KMS-11 (cell line): ENCODE results near the gene ZNF618.

Experiments used
- H2AFZ ChIP-seq: fragments of 200-600 bp; sonication (generic); 2 replicates; pipeline ENCODE4 v1.6.1; 2016; ENCODE audit warnings: antibody characterized with exemption, mixed run types, low read depth
- H3K27ac ChIP-seq: fragments of 200-600 bp; sonication (generic); 2 replicates; pipeline ENCODE4 v1.6.1; 2016; ENCODE audit warnings: mild to moderate bottlenecking, mixed run types
- H3K27me3 ChIP-seq: fragments of 200-600 bp; sonication (generic); 2 replicates; pipeline ENCODE4 v1.6.1; 2017; ENCODE audit warnings: mild to moderate bottlenecking, low read depth, mixed run types, moderate library complexity; ENCODE audit not compliant: insufficient read depth
- H3K36me3 ChIP-seq: fragments of 200-600 bp; sonication (generic); 2 replicates; pipeline ENCODE4 v1.6.1; 2017; ENCODE audit warnings: mild to moderate bottlenecking, mixed run types; ENCODE audit not compliant: insufficient read depth
- H3K4me1 ChIP-seq: fragments of 200-600 bp; sonication (generic); 2 replicates; pipeline ENCODE4 v1.6.1; 2016; ENCODE audit warnings: mild to moderate bottlenecking, low read depth, mixed run types; ENCODE audit not compliant: poor library complexity, severe bottlenecking
- H3K4me2 ChIP-seq: fragments of 200-600 bp; sonication (generic); 2 replicates; pipeline ENCODE4 v1.7.0; 2016; ENCODE audit warnings: mild to moderate bottlenecking, mixed run types
- H3K4me3 ChIP-seq: fragments of 200-600 bp; sonication (generic); IDR thresholded peaks from 2 replicates; pipeline ENCODE4 v1.6.1; 2017; ENCODE audit warnings: low read depth, low read length, mixed read lengths; ENCODE audit not compliant: insufficient read depth
- H3K79me2 ChIP-seq: fragments of 200-600 bp; sonication (generic); 2 replicates; pipeline ENCODE4 v1.6.1; 2016; ENCODE audit warnings: low read depth, mixed run types; ENCODE audit not compliant: insufficient read depth
- H3K9ac ChIP-seq: fragments of 200-600 bp; sonication (generic); 2 replicates; pipeline ENCODE4 v1.6.1; 2016; ENCODE audit warnings: mild to moderate bottlenecking, mixed run types
- H4K20me1 ChIP-seq: fragments of 200-600 bp; sonication (generic); 2 replicates; pipeline ENCODE4 v1.6.1; 2016; ENCODE audit warnings: mild to moderate bottlenecking, mixed run types; ENCODE audit not compliant: insufficient read depth
- TF ChIP-seq, protein P1 (sequence below): fragments of 200-600 bp; sonication (generic); conservative IDR thresholded peaks from 2 replicates; pipeline ENCODE4 v1.6.1; 2017; ENCODE audit warnings: low read depth, mild to moderate bottlenecking, antibody characterized with exemption, low read length, moderate library complexity, mixed read lengths

The ZNF618 gene

DNA sequence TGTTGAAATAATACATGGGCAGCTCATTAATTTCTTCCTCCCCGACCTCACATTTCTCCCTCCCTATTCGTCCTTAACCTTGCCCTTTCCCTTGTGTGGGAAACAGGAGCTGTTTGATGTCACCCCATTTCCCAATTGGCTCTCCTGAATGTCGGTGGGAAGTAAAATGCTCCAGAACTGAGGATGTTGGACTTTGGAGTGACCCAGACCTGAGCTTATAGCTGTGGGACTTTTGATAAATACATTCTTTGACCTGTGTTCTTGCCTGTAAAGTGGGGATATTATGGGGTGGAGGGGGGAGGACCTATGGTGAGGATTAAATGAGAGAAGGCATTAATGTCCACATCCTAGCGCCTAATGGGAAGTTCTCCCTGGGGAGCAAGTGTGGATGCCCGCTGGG is 91.3 kb downstream of the ZNF618 start:
- Histone ChIP-seq H3K27ac (no peak overlapping the region), H3K4me2 (no peak overlapping the region), H3K9ac (no peak overlapping the region), H3K4me3 (no peak overlapping the region), H3K36me3 (no peaks in the 10 kb centered on the region), H2AFZ (no peak overlapping the region), H3K79me2 (no peaks in the 10 kb centered on the region), H3K27me3 (no peaks in the 10 kb centered on the region), H3K4me1 (no peaks in the 10 kb centered on the region), H4K20me1 (no peaks in the 10 kb centered on the region)
- TF ChIP-seq, protein P1, sequence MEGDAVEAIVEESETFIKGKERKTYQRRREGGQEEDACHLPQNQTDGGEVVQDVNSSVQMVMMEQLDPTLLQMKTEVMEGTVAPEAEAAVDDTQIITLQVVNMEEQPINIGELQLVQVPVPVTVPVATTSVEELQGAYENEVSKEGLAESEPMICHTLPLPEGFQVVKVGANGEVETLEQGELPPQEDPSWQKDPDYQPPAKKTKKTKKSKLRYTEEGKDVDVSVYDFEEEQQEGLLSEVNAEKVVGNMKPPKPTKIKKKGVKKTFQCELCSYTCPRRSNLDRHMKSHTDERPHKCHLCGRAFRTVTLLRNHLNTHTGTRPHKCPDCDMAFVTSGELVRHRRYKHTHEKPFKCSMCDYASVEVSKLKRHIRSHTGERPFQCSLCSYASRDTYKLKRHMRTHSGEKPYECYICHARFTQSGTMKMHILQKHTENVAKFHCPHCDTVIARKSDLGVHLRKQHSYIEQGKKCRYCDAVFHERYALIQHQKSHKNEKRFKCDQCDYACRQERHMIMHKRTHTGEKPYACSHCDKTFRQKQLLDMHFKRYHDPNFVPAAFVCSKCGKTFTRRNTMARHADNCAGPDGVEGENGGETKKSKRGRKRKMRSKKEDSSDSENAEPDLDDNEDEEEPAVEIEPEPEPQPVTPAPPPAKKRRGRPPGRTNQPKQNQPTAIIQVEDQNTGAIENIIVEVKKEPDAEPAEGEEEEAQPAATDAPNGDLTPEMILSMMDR = no peak

DNA sequence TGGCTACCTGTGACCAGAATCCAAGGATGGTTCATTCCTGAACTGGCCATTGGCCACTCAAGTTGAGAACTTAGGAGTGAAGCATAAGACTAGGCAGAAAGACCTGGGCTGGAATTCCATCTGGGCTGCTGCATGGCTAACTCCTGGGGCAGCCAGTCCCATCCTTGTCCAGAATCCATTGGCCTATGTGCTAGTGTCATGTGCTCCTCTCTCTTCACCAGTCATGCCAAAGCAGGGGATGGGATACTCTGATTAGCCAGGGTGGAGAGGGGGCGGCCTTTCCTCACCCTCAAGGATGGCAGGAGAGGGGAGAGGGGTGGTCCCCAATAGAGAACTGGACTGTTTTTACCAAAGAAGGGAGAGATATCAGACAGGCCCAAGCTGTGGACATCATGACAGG is 93.2 kb downstream of the ZNF618 start:
- Histone ChIP-seq H4K20me1 (no peaks in the 10 kb centered on the region), H3K4me2 (no peak overlapping the region), H3K27me3 (no peaks in the 10 kb centered on the region), H3K9ac (no peak overlapping the region), H3K79me2 (no peaks in the 10 kb centered on the region), H3K4me1 (no peaks in the 10 kb centered on the region), H2AFZ (no peak overlapping the region), H3K27ac (no peak overlapping the region), H3K4me3 (no peak overlapping the region), H3K36me3 (no peaks in the 10 kb centered on the region)
- TF ChIP-seq, protein P1 = no peak

DNA sequence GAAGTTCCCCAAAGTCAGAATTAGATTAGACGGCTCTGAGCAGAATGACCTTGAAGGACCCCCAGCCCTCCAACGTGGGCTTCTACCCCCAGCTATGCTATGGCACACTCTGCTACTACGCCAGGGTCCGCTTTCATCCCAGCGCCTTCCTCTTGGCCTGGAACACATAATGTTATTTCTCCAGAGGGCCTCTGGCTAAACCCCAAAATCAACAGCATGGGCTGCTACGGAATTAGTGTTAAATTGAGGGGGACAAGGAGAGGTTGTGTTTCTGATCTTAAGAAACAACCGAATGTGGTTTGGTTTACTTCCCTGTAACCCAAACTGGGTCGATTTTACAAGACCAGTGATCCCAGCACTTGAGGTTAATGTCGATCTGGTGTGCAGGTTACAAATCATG is 97.1 kb downstream of the ZNF618 start:
- Histone ChIP-seq H3K27me3 (no peaks in the 10 kb centered on the region), H3K9ac (no peak overlapping the region), H3K27ac (no peak overlapping the region), H3K4me3 (no peak overlapping the region), H3K4me1 (no peaks in the 10 kb centered on the region), H2AFZ (no peak overlapping the region), H4K20me1 (no peaks in the 10 kb centered on the region), H3K79me2 (no peaks in the 10 kb centered on the region), H3K36me3 (no peaks in the 10 kb centered on the region), H3K4me2 (no peak overlapping the region)
- TF ChIP-seq, protein P1 = no peak

DNA sequence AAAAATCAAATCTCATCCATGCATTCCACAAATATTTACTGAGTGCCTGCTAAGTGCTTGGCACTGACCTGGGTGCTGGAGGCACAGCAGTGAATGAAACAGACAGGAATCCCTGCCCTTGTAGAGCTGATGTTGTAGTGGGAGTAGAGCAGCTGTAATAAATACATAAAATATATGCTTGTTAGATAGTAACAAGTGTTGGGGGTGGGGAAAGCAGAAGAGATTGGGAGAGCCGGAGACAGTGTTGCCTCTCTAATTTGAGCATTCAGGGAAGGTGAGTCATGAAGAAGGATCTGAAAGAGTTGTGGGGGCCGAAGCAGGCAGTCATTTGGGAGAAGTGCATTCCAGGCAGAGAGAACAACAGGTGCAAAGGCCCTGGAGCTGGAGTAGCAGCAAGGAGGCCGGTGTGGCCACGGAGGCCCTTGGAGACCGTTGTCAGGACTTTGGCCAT is 97.9 kb downstream of the ZNF618 start:
- no peak overlapping the region for H3K4me3 ChIP-seq
- H3K9ac ChIP-seq = no peak overlapping the region
- TF ChIP-seq, protein P1 = no peak
- no peaks in the 10 kb centered on the region for H3K36me3 ChIP-seq
- no peak overlapping the region for H3K27ac ChIP-seq
- no peaks in the 10 kb centered on the region for H3K79me2 ChIP-seq
- no peak overlapping the region for H3K4me2 ChIP-seq
- H4K20me1 ChIP-seq = no peaks in the 10 kb centered on the region
- no peaks in the 10 kb centered on the region for H3K4me1 ChIP-seq
- H3K27me3 ChIP-seq = no peaks in the 10 kb centered on the region
- no peak overlapping the region for H2AFZ ChIP-seq
